Esophagus mucosa (tissue), 1 donor: ENCODE results near the gene EXOC3L1. TPM values are rescaled to one million over a fixed set of nuclear protein-coding genes. Genes with fewer than 3 reads are reported as not detected.

Experiments used
- ATAC-seq: fragments of 200-7000 bp; cut with Tn5 transposase; one replicate; pipeline ENCODE4 v1.9.1; 2020
- total RNA-seq: library from RNA; stranded (reverse); gene quantifications from one replicate; pipeline ENCODE4 v1.2.4, GENCODE V29; 2023
- donor health status: DM: yes; HTN: yes; CAD: no.

The EXOC3L1 gene
- total RNA-seq, 1 donor from 2014 or later = 1.4 TPM

DNA sequence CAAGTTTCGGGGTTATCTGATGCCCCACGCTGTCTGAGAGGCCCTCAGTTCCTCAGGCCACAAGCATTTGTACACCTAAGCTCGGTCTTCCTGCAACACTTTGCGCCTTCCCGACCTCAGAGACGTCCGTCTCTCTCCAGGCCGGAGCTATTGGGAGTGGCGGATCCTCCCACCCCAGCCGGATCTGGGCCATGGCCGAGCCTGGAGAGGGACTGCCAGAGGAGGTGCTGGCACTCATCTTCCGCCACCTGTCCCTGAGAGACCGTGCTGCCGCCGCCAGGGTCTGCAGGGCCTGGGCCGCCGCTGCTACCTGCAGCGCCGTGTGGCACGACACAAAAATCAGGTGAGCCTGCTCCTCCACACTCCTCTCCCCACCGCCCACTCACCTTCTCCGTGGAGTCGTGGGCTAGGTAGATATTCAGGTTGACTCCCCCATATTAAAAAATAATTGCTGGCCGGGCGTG is 28.3 kb downstream of the EXOC3L1 start:
- ATAC-seq = no peak

- ATAC-seq = peak; percentile 25
These were observed 31.0 kb downstream of the EXOC3L1 start for GRCh38 chr16:67158637-67159600.

DNA sequence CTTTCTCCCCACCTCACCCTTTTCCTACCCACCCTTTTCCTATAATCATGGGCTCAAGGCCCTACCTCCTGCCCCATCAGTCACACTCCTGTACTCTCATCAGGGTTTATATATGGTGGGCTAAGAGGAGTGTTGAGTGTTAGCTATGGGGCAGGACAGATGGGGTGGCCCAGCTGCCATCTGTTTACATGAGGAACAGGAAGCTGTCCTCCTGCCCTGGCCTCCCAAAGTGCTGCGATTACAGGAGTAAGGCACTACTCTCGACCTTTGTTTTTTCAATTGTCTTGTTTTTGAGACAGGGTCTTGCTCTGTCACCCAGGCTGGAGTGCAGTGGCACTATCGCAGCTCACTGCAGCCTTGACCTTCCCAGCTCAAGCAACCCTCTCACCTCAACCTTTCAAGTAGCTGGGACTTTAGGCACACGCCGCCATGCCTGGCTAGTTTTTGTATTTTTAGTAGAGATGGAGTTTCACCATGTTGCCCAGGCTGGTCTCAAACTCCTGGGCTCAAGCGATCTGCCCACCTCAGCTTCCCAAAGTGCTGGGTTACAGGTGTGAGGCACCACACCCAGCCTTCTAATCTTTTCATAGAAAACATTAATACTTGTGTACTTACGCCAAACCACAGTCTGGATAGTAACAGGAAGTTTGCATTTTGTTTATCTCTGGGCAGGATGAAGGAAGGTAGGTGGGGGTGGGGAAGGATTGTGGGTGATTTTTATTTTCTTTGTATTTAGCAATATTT is 31.9 kb downstream of the EXOC3L1 start:
- ATAC-seq = no peak

DNA sequence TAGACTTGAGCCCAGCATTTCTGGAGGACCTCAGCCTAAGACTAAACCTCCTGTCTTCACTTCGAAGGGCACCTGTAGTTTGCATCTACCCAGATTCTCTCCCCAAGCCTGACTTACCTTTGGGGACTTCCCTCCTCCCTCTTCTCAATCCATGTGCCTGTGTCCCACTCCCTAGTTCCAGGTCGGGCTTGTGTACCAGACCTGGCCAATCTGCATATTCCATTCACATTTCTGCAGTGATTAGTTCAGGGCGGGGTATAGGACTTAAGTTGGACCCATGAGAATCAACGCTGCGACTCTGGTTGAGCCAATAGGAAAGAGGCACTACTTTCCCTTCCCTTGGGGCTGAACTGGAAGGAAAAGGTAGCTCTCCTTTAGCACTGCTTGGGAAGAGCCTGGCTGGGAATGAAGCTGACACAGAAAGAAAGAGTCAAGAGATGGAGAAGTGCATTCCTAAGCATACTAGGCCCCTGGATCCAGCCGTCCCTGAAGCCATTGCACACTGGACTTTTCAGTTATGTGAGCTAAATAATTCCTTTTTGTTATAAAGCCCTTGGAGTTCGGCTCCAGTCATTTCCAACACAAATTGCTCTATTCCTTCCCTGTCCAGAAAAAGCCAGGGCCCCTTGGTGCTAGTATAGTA is 32.7 kb downstream of the EXOC3L1 start:
- ATAC-seq = no peak

DNA sequence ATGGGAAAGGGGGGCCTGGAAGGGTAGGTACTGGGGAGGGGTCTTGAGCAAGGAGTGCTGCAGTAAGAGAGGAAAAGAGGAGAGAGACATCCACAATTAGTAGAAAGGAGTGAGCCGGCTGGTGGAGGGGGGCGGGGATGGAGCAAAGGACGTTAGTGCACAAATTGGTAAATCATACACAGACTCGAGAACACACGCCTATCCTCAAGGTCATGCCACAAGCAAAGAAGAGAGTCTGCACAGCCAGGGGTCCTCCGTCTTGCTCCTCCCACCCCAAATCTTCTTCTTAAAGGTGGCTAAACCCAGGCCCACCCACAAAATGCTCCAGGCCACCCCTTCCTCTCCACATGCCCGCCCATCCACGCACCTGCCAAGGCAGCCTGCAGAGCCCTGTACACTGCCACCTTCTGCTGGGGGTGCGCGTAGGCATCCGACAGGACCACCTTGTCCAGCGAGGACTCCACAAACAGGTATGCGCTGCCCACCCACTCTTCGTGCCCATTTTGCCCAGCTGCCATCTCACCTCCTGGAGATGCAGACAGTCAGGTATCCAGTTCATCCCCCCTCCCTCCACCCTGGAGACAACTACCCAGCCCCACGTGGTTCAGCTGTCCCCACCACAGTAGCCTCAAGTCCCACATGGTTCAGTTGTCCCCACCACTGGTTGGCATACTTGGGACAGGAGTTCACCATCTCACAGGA is 33.6 kb downstream of the EXOC3L1 start:
- no peak for ATAC-seq

DNA sequence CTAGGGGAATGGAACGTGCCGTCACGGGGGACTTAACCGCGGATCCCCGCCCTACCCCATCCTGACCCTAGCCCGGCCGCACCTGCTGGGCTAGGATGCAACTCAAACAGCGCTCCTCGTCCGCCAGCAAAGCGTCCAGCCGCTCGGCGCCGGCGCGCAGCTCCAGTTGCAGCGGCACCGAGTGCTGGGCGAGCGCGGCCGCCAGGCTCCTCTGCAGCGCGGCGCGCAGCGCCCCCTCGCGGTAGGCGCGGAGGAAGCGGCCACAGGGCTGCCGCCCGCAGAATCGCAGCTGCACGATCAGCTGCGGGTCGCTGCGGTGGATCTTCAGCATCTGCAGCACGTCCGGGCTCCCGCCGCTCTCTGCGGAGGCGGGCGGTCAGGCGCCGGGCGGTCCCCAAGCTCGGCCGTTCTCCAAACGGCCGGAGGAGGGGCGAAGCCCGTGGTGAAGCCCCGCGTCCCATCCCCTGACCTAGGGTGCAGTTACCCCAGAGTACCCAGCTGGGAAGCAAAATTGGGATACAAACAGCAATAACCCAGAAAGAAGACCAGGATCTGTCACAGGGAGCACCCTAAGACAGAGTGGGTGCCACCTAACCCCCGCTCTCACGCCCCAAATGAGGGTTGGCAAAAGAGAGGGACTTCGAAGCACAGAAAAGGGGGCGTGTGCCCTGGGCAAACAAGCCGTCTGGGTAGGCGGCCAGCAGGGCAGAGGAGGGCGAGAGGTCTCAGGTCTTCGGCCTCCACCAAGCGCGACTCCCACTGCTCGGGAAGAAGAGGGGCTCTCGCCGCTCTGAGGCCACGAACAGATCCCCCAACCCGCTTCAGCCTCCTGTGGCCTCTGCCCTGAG is 34.4 kb downstream of the EXOC3L1 start:
- ATAC-seq = peak; percentile 58

DNA sequence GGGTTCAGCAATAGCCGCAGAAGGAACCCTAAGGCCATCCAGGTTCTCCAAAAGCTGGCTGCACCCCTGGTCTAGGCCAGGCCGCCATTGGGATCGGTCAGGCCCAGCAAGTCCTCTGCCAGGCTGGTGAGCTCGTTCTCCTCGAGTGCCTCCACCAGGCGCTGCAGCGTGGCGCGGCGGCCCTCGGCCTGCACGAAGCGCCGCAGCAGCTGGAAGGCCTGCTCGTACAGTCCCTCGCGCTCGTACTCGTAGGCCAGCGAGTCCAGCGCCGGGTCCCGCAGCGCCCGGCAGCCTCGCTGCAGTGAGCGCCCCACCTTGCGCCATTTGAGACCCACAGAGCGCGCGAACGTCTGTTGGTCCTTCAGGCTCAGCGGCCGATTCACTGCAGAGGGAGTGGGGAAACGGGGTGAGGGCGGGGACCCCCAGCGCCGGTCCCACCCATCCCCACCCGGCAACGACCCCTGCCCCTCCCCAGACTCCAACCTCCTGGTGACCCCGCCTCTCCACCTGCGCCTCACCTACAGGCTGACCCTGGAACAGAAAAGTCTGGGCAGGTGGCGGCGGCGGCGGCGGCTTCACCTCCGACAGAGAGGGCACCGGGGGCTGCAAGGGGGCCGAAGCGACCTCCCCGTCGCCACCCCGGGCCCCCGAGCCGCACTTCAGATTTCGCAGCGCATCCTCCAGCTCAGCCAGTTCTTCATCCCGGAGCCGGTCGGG is 35.2 kb downstream of the EXOC3L1 start:
- no peak for ATAC-seq

- no peak for ATAC-seq
These were observed 38.4 kb downstream of the EXOC3L1 start for GRCh38 chr16:67151431-67152097.

- peak; percentile 53 for ATAC-seq
These were observed 39.0 kb downstream of the EXOC3L1 start, which contains the start of gene B3GNT9 for GRCh38 chr16:67150833-67151396. TSS of gene B3GNT9 (minus strand) at chr16:67150998. CDS start at chr16:67150485, 513 bp downstream.

GRCh38 chr16:67150047-67150832 is 39.7 kb downstream of the EXOC3L1 start:
- ATAC-seq = peak; percentile 57

- no peak for ATAC-seq
These were observed 40.5 kb downstream of the EXOC3L1 start for GRCh38 chr16:67149276-67150046.

- ATAC-seq = no peak
These were observed 41.2 kb downstream of the EXOC3L1 start for GRCh38 chr16:67148656-67149275.

GRCh38 chr16:67148221-67148620 is 41.7 kb downstream of the EXOC3L1 start:
- ATAC-seq = no peak

- ATAC-seq = peak; percentile 27
These were observed 42.3 kb downstream of the EXOC3L1 start for GRCh38 chr16:67147437-67148140.

DNA sequence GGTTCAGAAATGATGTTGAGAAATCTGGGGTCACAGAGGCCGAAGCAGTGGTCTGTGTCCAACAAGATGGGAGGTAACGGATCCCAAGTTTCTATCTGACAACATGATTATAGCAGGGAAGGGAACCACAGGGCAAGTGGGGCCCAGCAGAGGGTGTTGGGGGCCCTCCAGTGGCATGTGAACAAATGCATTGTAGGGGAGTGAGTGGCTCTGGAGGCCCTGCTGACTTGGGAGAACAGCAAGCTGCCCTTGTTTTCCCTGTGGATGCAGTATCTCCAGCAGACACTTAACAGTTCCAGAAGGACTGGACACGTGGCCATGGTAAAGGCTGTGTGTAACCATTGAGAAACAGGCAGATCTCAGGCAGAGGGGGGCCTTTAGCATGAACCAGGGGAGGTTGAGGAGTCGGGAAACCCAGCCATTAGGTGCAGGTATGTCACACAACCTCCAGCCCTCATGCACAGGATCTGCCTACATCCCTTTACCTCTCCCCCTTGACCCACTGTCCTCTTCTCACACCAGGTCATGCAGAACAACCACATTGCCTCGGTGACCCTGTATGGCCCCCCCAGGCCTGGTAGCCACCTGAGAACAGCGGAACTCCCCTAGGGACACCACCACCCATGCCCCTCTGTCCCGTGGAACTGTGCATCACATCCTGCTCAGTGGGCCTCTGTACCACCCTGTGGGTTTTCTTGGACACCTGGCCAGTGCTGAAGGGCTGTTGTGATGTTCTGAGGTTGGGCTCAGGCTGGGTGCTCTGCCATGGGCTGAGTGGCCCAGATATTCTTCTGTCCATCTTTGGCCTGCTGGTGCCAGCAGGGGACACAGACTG is 43.2 kb downstream of the EXOC3L1 start:
- ATAC-seq = no peak

- no peak for ATAC-seq
These were observed 44.2 kb downstream of the EXOC3L1 start for GRCh38 chr16:67145746-67146145.
